ENCODE measurements around the gene MRPS2. TPM values are rescaled to one million over a fixed set of nuclear protein-coding genes. Genes with fewer than 3 reads are reported as not detected.

The MRPS2 gene
- polyA plus RNA-seq, 1 donor from 2014 or later = 20.1 TPM

DNA sequence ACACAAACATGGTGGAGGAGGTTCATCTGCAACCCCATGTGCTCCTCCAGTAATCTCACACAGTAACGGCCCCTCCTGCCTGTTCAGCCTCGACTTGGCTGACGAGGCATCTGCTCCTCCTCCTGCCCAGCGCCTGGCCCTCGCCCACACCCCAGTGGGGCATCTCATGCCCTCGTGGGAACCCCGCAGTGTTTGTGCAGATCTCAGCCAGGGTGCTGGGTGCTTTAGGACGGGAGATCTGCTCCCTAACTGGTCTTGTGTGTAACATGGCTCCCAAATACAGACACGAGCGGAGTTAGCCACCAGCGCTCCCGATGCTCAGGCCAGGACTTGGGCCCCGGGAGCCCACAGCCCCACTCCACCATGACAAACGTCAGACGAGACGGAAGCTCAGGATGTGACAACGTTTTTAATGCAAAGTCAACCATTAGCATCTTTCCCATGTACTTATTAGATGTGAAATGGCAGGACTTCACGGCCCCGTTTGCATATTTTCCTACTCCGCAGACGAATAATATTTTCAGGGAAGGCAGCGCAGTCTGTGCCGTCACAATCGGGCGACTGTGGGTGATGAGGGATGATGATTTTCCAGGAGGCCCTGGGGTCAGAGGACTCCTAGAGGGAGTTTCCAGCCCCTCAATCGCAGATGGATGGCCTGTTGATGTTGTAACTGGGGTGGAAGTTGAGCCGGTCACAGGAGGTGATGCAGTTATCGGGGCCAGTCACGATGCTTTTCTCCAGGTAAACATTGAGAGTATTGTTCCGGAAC, 5.5 kb upstream of the MRPS2 start:
- no peak overlapping the region for H3K4me2 ChIP-seq (ENCODE audit: low read length)
- H3K36me3 ChIP-seq (ENCODE audit: insufficient read depth, low read length) = no peaks in the 10 kb centered on the region
- H3K79me2 ChIP-seq (replicated peaks; ENCODE audit: insufficient read depth, low read length) = no peaks in the 10 kb centered on the region
- no peak overlapping the region for H3K27ac ChIP-seq (ENCODE audit: low read length)
- TF ChIP-seq SMC3 (conservative IDR thresholded peaks at IDR 0.05; ENCODE audit: poor library complexity) (no peak), RAD21 (conservative IDR thresholded peaks at IDR 0.05) (no peak), EP300 (conservative IDR thresholded peaks at IDR 0.05; ENCODE audit: poor library complexity, severe bottlenecking) (no peak), EZH2 (IDR thresholded peaks at IDR 0.05; ENCODE audit: borderline replicate concordance, insufficient read depth, low read length, poor library complexity, severe bottlenecking) (no peak)
- no peaks in the 10 kb centered on the region for H3F3A ChIP-seq (ENCODE audit: insufficient read depth, low read length, poor library complexity, severe bottlenecking)
- no peak overlapping the region for H3K9ac ChIP-seq (ENCODE audit: low read length)
- H3K4me3 ChIP-seq (ENCODE audit: low read length) = no peak overlapping the region
- no peaks in the 10 kb centered on the region for H4K20me1 ChIP-seq (ENCODE audit: insufficient read depth)
- no peaks in the 10 kb centered on the region for H3K9me2 ChIP-seq (ENCODE audit: insufficient read depth, low read length)
- no peaks in the 10 kb centered on the region for H3K27me3 ChIP-seq (ENCODE audit: insufficient read depth, low read depth, low read length)
- no peak overlapping the region for H2AFZ ChIP-seq (ENCODE audit: low read depth, low read length)
- H3K9me3 ChIP-seq (ENCODE audit: low read length) = no peaks in the 10 kb centered on the region

DNA sequence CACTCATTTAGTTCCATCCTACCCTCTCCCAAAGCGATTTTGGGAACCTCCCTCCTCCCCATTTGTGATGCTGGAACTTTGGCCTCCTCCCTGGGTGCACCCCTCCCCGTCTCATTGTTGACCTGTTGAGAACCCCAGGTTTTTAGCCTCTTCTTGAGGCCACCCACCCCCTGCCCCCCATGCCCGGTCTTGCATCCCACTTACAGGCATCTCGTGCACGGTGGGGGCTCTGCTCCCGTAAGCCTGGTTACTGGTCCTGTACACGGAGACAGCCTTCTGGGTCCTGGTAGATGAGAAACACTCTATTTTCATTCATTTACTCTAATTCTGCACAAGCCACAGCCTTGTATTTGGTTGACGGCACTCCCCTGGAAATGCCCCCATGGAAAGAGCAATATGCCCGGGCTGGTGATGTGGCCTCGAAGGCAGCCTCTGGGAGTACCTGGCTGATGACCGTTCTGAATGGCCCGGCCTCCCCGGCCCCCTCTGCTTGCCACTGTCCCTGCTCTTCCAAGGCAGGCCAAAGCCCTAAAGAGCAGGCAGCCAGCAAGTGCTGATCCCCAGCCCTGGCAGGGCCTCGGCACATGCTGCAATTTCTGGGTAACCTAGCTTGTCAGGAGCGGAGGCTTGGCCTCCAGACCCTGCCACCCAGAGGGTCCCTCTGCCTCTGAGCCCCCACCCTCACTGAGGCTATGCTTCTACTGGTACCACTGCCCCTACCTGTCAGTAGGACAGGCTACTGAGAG, 1.9 kb upstream of the MRPS2 start:
- Histone ChIP-seq H3K36me3 (ENCODE audit: insufficient read depth, low read length) (no peaks in the 10 kb centered on the region), H3K4me2 (ENCODE audit: low read length) (no peak overlapping the region), H3K4me3 (ENCODE audit: low read length) (peak overlapping the region; percentile 99), H3K79me2 (replicated peaks; ENCODE audit: insufficient read depth, low read length) (peaks cover 12% of the 10 kb centered on the region), H3K9me3 (ENCODE audit: low read length) (no peaks in the 10 kb centered on the region), H3K9ac (ENCODE audit: low read length) (peak overlapping the region; percentile 91), H2AFZ (ENCODE audit: low read depth, low read length) (no peak overlapping the region), H3K27ac (ENCODE audit: low read length) (no peak overlapping the region), H4K20me1 (ENCODE audit: insufficient read depth) (no peaks in the 10 kb centered on the region), H3K27me3 (ENCODE audit: insufficient read depth, low read depth, low read length) (no peaks in the 10 kb centered on the region), H3F3A (ENCODE audit: insufficient read depth, low read length, poor library complexity, severe bottlenecking) (no peaks in the 10 kb centered on the region), H3K9me2 (ENCODE audit: insufficient read depth, low read length) (no peaks in the 10 kb centered on the region)
- TF ChIP-seq, protein P1, sequence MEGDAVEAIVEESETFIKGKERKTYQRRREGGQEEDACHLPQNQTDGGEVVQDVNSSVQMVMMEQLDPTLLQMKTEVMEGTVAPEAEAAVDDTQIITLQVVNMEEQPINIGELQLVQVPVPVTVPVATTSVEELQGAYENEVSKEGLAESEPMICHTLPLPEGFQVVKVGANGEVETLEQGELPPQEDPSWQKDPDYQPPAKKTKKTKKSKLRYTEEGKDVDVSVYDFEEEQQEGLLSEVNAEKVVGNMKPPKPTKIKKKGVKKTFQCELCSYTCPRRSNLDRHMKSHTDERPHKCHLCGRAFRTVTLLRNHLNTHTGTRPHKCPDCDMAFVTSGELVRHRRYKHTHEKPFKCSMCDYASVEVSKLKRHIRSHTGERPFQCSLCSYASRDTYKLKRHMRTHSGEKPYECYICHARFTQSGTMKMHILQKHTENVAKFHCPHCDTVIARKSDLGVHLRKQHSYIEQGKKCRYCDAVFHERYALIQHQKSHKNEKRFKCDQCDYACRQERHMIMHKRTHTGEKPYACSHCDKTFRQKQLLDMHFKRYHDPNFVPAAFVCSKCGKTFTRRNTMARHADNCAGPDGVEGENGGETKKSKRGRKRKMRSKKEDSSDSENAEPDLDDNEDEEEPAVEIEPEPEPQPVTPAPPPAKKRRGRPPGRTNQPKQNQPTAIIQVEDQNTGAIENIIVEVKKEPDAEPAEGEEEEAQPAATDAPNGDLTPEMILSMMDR (IDR thresholded peaks at IDR 0.05; ENCODE audit: poor library complexity, severe bottlenecking) = no peak
- TF ChIP-seq EZH2 (IDR thresholded peaks at IDR 0.05; ENCODE audit: borderline replicate concordance, insufficient read depth, low read length, poor library complexity, severe bottlenecking) = no peak
- TF ChIP-seq SMC3 (conservative IDR thresholded peaks at IDR 0.05; ENCODE audit: poor library complexity) = no peak

DNA sequence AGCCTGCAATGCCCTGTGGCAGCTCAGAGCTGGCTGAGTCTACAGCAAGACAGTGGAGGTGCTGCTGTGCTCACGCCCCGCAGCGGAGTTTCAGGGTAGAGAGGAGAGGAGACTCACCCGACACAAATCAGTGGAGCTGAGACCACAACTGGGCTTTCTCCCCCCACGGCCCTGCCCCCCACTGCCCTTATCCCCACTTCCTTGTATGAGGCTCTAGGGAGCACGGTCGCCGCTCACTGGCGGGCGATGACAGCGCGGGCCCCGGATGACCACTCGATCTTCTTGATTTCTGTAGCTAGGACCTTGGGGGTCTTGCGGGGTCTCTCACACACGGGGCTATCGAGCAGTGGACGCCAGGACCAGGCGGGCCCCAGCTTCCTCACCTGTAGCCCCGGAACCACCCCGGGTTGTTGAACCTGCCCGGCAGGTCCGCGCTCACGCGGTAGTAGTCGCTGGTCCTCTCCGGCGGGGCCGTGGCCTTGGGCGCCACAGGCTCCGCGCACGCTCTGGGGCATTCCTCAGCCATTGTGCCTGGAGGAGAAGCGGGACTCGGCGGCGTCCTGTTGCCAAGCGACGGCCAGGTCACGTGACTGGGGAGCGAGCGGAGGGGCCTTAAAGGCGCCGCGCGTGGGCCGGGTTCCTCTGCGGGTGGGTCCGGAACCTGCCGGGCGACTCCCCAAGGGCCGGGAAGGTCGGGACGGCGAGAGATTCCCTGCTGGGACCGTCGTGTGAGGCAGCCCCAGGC, 984 bp upstream of the MRPS2 start:
- Histone ChIP-seq H3K36me3 (ENCODE audit: insufficient read depth, low read length) (no peaks in the 10 kb centered on the region), H3K9me2 (ENCODE audit: insufficient read depth, low read length) (no peaks in the 10 kb centered on the region), H3K9me3 (ENCODE audit: low read length) (no peaks in the 10 kb centered on the region), H2AFZ (ENCODE audit: low read depth, low read length) (peak overlapping the region; percentile 85), H3K9ac (ENCODE audit: low read length) (peak overlapping the region; percentile 91), H3K4me3 (ENCODE audit: low read length) (peak overlapping the region; percentile 99), H4K20me1 (ENCODE audit: insufficient read depth) (no peaks in the 10 kb centered on the region), H3K27me3 (ENCODE audit: insufficient read depth, low read depth, low read length) (no peaks in the 10 kb centered on the region), H3K27ac (ENCODE audit: low read length) (peak overlapping the region; percentile 71), H3K79me2 (replicated peaks; ENCODE audit: insufficient read depth, low read length) (peaks cover 12% of the 10 kb centered on the region), H3F3A (ENCODE audit: insufficient read depth, low read length, poor library complexity, severe bottlenecking) (no peaks in the 10 kb centered on the region), H3K4me2 (ENCODE audit: low read length) (peak overlapping the region; percentile 89)
- no peak for TF ChIP-seq RAD21 (conservative IDR thresholded peaks at IDR 0.05)
- TF ChIP-seq, protein P1 (IDR thresholded peaks at IDR 0.05; ENCODE audit: poor library complexity, severe bottlenecking) = peak; percentile 26
- TF ChIP-seq MXI1 (conservative IDR thresholded peaks at IDR 0.05; ENCODE audit: poor library complexity, severe bottlenecking) = peak; percentile 99
- no peak for TF ChIP-seq EZH2 (IDR thresholded peaks at IDR 0.05; ENCODE audit: borderline replicate concordance, insufficient read depth, low read length, poor library complexity, severe bottlenecking)
- TF ChIP-seq TAF1 (IDR thresholded peaks at IDR 0.05; ENCODE audit: low read depth) = no peak
- TF ChIP-seq SMC3 (conservative IDR thresholded peaks at IDR 0.05; ENCODE audit: poor library complexity) = peak; percentile 15
- TF ChIP-seq EP300 (conservative IDR thresholded peaks at IDR 0.05; ENCODE audit: poor library complexity, severe bottlenecking) = no peak
- TF ChIP-seq, protein P2, sequence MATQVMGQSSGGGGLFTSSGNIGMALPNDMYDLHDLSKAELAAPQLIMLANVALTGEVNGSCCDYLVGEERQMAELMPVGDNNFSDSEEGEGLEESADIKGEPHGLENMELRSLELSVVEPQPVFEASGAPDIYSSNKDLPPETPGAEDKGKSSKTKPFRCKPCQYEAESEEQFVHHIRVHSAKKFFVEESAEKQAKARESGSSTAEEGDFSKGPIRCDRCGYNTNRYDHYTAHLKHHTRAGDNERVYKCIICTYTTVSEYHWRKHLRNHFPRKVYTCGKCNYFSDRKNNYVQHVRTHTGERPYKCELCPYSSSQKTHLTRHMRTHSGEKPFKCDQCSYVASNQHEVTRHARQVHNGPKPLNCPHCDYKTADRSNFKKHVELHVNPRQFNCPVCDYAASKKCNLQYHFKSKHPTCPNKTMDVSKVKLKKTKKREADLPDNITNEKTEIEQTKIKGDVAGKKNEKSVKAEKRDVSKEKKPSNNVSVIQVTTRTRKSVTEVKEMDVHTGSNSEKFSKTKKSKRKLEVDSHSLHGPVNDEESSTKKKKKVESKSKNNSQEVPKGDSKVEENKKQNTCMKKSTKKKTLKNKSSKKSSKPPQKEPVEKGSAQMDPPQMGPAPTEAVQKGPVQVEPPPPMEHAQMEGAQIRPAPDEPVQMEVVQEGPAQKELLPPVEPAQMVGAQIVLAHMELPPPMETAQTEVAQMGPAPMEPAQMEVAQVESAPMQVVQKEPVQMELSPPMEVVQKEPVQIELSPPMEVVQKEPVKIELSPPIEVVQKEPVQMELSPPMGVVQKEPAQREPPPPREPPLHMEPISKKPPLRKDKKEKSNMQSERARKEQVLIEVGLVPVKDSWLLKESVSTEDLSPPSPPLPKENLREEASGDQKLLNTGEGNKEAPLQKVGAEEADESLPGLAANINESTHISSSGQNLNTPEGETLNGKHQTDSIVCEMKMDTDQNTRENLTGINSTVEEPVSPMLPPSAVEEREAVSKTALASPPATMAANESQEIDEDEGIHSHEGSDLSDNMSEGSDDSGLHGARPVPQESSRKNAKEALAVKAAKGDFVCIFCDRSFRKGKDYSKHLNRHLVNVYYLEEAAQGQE (IDR thresholded peaks at IDR 0.05; ENCODE audit: borderline replicate concordance) = peak; percentile 58
- peak; percentile 34 for TF ChIP-seq POLR2AphosphoS5 (IDR thresholded peaks at IDR 0.05)

Data from neural cell (in vitro differentiated cells).